Right lobe of liver (tissue), 6 donors: Measurements from ENCODE around the gene SRPRB. TPM values are rescaled to one million over a fixed set of nuclear protein-coding genes. Genes with fewer than 3 reads are reported as not detected.

Source experiments
- ATAC-seq, 4 donors: fragments of 200-7000 bp; cut with Tn5 transposase; one replicate each; pipeline ENCODE4 v1.9.1; 2020; ENCODE audit warnings: mild to moderate bottlenecking in 4 of 4, moderate library complexity in 4 of 4
- DNase-seq, 3 donors: peaks; one replicate each; pipeline ENCODE4 v3.0.0-alpha.2; 2020
- H3K27ac ChIP-seq, 3 donors: fragments of 200-600 bp; one replicate each; pipeline ENCODE4 v1.8.0; 2022
- H3K27me3 ChIP-seq, 2 donors: fragments of 200-600 bp; one replicate each; pipeline ENCODE4 v1.8.0; 2022
- H3K36me3 ChIP-seq, 4 donors: fragments of 200-600 bp; sonication (generic) in 1 of 4; one replicate each; pipeline versions ENCODE4 v1.5.1 to v1.8.0; 2017 to 2022; ENCODE audit warnings: control low read depth in 1 of 4
- H3K4me1 ChIP-seq, 4 donors: fragments of 200-600 bp; sonication (generic) in 1 of 4; one replicate each; pipeline versions ENCODE4 v1.5.1 to v1.8.0; 2017 to 2022; ENCODE audit warnings: control low read depth in 1 of 4
- H3K4me3 ChIP-seq, 3 donors: fragments of 200-600 bp; one replicate each; pipeline ENCODE4 v1.8.0; 2022
- H3K9me3 ChIP-seq, 4 donors: fragments of 200-600 bp; sonication (generic) in 1 of 4; one replicate each; pipeline versions ENCODE4 v1.5.1 to v1.8.0; 2017 to 2022; ENCODE audit warnings: control low read depth in 1 of 4
- CTCF ChIP-seq, 4 donors: fragments of 200-600 bp in 3 of 4; fragments of 450-650 bp in 1 of 4; IDR thresholded peaks; one replicate each; pipeline versions ENCODE4 v1.5.1 to v1.8.0; 2016 to 2022; ENCODE audit warnings: antibody characterized with exemption in 4 of 4, mild to moderate bottlenecking in 2 of 4
- POLR2A ChIP-seq: fragments of 450-650 bp; IDR thresholded peaks from one replicate; pipeline ENCODE4 v1.6.1; 2017; ENCODE audit warnings: antibody characterized with exemption, mild to moderate bottlenecking
- WGBS: methylation state at CpG from one replicate; pipeline ENCODE4 v1.1.6; 2018; ENCODE audit warnings: low coverage, low lambda C conversion rate; ENCODE audit not compliant: insufficient coverage; ENCODE audit errors: missing lambda C conversion rate; 5-methylcytosine and 5-hydroxymethylcytosine counted together
- intact Hi-C, 2 donors: fragments of 100-400 bp; cut with DNase I; formaldehyde crosslinking; loops; one replicate each; pipeline versions ENCODE4 v1.11.2 to v1.14.1; 2022
- total RNA-seq, 6 experiments: library from RNA; depleted of rRNA in 2 of 6; stranded (reverse); fragments of >200 nt in 2 of 6; fragmentation: NEBNext Ultra II Directional in 3 of 6; extraction: Animal tissue kit (Norgen Biotek cat#: 25700) in 3 of 6; gene quantifications; one replicate each; pipeline versions ENCODE4 v1.1.0 to v1.2.4, GENCODE V29; 2016 to 2023
- donor health status: DM: no; HTN: yes; CAD: no.
- donor health status: DM: no; HTN: no; CAD: no.
- donor health status: DM: no; HTN: no; CAD: no.
- donor health status: DM: no; HTN: yes; CAD: no.
- donor health status: DM: no; HTN: yes; CAD: no.

SRPRB gene
- total RNA-seq, 6 experiments from 2014 or later, result 48.1 to 78.5 (median 56.4) TPM

- 29% methylated on average over 1 of the region's 1 CpG for WGBS
- no peak for TF ChIP-seq POLR2A
- TF ChIP-seq CTCF (IDR thresholded peaks at IDR 0.05), result no peak
- DNase-seq (no peak), ATAC-seq (peak in 1 of 4 donors; percentile 23)
- intact Hi-C loops, result no loop called here
- H3K27ac ChIP-seq, result no peak overlapping the region
- H3K9me3 ChIP-seq, result no peaks in the 10 kb centered on the region
- H3K36me3 ChIP-seq, result peaks cover 0 to 9% (median 0%) of the 10 kb centered on the region in 4 donors
- H3K4me3 ChIP-seq, result no peak overlapping the region
- H3K27me3 ChIP-seq, result no peaks in the 10 kb centered on the region
- H3K4me1 ChIP-seq, result no peaks in the 10 kb centered on the region
Observed at GRCh38 chr3:133827136-133827535, 21.5 kb downstream of the SRPRB start.

DNA sequence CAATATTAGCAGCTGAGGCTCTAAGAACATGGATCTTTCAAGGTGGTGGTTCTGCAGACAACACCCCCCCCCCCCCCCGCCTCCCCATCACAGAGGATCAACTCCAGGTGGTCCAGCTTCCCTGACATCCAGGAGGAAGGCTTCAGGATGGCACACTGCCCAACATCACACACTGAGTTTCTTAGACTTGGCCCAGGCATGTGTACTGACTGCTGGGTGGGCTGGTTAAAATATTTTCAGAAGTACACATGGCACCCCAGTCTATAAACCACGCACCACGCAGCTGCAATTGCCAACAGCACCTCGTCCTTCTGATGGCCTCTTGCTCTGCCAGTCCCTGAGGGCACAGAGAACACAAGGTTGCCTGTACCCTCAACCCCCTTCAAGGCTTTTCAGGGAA is 22.1 kb downstream of the SRPRB start:
- no peak for TF ChIP-seq CTCF (IDR thresholded peaks at IDR 0.05)
- no peak for TF ChIP-seq POLR2A
- intact Hi-C loops, result no loop called here
- no peaks in the 10 kb centered on the region for H3K9me3 ChIP-seq
- no peak for ATAC-seq
- no peaks in the 10 kb centered on the region for H3K4me1 ChIP-seq
- H3K4me3 ChIP-seq, result no peak overlapping the region
- peaks cover 0 to 4% (median 0%) of the 10 kb centered on the region in 4 donors for H3K36me3 ChIP-seq
- no CpG with 5 or more reads among the region's 4 CpGs for WGBS
- no peak for DNase-seq
- H3K27ac ChIP-seq, result no peak overlapping the region
- H3K27me3 ChIP-seq, result no peaks in the 10 kb centered on the region

DNA sequence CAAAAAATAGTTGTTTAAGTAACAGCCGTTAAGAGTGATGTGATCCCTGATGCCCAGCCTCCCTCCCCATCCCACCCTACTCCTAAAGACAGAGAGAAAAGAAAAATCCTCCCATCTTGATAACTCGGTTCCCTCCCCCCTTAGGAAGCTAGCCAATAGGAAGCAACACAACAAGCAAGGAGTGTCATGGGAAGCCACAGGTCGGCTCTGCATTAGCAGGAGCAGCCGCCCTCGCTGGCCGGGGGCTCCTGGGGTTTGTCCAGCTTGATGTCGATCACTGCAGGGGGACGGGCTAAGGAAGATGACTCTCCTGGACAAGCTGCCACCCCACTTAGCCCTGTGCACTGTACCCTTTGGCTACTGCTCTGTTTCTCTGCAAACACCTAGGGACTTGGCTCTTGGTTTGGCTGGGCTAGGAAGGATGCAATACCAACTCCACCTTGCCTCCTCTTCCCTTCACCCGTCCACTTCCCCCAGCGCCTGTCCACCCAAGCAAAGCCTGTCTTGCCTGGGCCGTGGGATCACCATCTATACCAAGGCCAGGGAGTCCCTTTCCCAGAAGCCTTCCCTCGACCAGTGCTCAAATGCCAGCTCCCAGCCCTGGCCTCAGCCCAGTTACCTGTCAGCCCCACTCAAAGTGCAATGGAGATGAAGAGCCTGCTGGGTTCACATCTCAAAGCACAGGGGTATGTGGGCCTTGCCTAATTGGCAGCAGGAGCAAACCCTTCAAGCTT is 23.1 kb downstream of the SRPRB start:
- Histone ChIP-seq H3K27ac (no peak overlapping the region), H3K9me3 (no peaks in the 10 kb centered on the region), H3K27me3 (no peaks in the 10 kb centered on the region), H3K4me3 (no peak overlapping the region), H3K36me3 (no peaks in the 10 kb centered on the region), H3K4me1 (no peaks in the 10 kb centered on the region)
- WGBS, result 44% methylated on average over 6 of the region's 12 CpGs
- intact Hi-C loops, result no loop called here
- DNase-seq, result no peak
- TF ChIP-seq CTCF (IDR thresholded peaks at IDR 0.05) (no peak), POLR2A (no peak)
- ATAC-seq, result no peak

DNA sequence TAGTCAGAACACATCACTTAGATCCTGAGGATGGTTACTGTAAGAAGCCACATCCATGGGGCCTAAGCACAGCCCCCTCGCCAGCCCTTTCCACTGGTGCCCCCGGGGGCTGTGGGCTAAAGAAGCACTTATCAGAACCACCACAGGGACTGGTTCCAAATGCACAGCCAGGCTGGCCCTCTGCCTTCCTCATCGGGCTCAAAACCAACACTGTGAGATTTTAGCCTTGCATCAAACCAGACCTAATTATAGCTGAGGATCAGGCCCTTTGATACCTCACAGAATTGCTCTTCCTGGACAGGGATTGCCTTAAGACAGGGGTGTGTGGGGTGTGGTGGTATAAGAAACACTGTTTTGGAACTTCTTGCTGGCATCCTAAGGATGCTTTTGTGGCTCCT is 23.7 kb downstream of the SRPRB start:
- Histone ChIP-seq H3K4me3 (no peak overlapping the region), H3K36me3 (no peaks in the 10 kb centered on the region), H3K27me3 (no peaks in the 10 kb centered on the region), H3K27ac (no peak overlapping the region), H3K4me1 (no peaks in the 10 kb centered on the region), H3K9me3 (no peaks in the 10 kb centered on the region)
- ATAC-seq (no peak), DNase-seq (no peak)
- intact Hi-C loops, result no loop called here
- no CpG with 5 or more reads among the region's 3 CpGs for WGBS
- TF ChIP-seq CTCF (IDR thresholded peaks at IDR 0.05) (no peak), POLR2A (no peak)
